A549 (cell line): ENCODE measurements around the gene INO80C. TPM values are rescaled to one million over a fixed set of nuclear protein-coding genes. Genes with fewer than 3 reads are reported as not detected.
A peak's percentile ranks its signal among the peaks of the same experiment; 100 is the strongest.

Experiments used
- ATAC-seq, 2 experiments: fragments of 200-7000 bp in 1 of 2; fragments of >200 bp in 1 of 2; cut with Nextera tagmentation in 1 of 2; cut with Tn5 transposase in 1 of 2; 3 replicates each; pipeline versions ENCODE4 v1.8.0 to v1.9.1; 2018 to 2020; ENCODE audit warnings: mild to moderate bottlenecking in 1 of 2, moderate library complexity in 1 of 2
- CTCF ChIA-PET: fragments of 300-600 bp; sonication (Branson Sonifier 250); formaldehyde crosslinking; extraction: SDS; loops from one replicate; lab custom pipeline; 2021; ENCODE audit warnings: antibody characterized with exemption, inconsistent platforms; lab: Yijun Ruan, JAX
- POLR2A ChIA-PET: fragments of 350-600 bp; formaldehyde crosslinking; extraction: SDS; loops from one replicate; lab custom pipeline; 2021; ENCODE audit warnings: antibody characterized with exemption, inconsistent platforms; lab: Yijun Ruan, JAX
- DNase-seq, 2 experiments: peaks; one replicate each; pipeline versions ENCODE4 v3.0.0 to v3.0.0-alpha.2; 2011 to 2016; ENCODE audit warnings: low read depth in 1 of 2, low spot score in 1 of 2
- FAIRE-seq: peaks from 2 replicates; lab custom pipeline; 2011; peaks lifted over from hg19 to GRCh38; lab: Jason Lieb, UNC
- H3K27ac ChIP-seq, 2 experiments: fragments of >200 bp; sonication (Bioruptor Twin); formaldehyde crosslinking; 3 replicates each; pipeline ENCODE4 v1.5.1; 2016 to 2017
- H3K4me1 ChIP-seq: fragments of >200 bp; sonication (Bioruptor Twin); formaldehyde crosslinking; 3 replicates; pipeline ENCODE4 v1.6.1; 2016
- H3K4me2 ChIP-seq: fragments of >200 bp; sonication (Bioruptor Twin); formaldehyde crosslinking; 3 replicates; pipeline ENCODE4 v1.6.1; 2016
- H3K4me3 ChIP-seq: fragments of >200 bp; sonication (Bioruptor Twin); formaldehyde crosslinking; 3 replicates; pipeline ENCODE4 v1.5.1; 2016
- H3K9me3 ChIP-seq: fragments of >200 bp; sonication (Bioruptor Twin); formaldehyde crosslinking; 3 replicates; pipeline ENCODE4 v1.6.1; 2016
- ATOH8 ChIP-seq: fragments of 250-450 bp; sonication (Bioruptor Pico); IDR thresholded peaks from 2 replicates; pipeline ENCODE4 v1.5.0; 2020; ENCODE audit warnings: low read depth, mild to moderate bottlenecking, moderate library complexity
- BCL3 ChIP-seq: fragments of >200 bp; sonication (Bioruptor Twin); formaldehyde crosslinking; IDR thresholded peaks from 3 replicates; pipeline ENCODE4 v1.6.1; 2016
- CBX2 ChIP-seq: fragments of 200-600 bp; sonication (generic); IDR thresholded peaks from 2 replicates; pipeline ENCODE4 v1.6.1; 2016; ENCODE audit warnings: low read depth, mild to moderate bottlenecking, borderline replicate concordance
- CEBPB ChIP-seq, 2 experiments: fragments of >200 bp in 1 of 2; sonication (Bioruptor Twin) in 1 of 2; formaldehyde crosslinking in 1 of 2; IDR thresholded peaks; 2 replicates each; pipeline ENCODE4 v1.6.1; 2012 to 2016
- CHD2 ChIP-seq: fragments of 150-350 bp; IDR thresholded peaks from 2 replicates; pipeline ENCODE4 v1.6.1; 2014; ENCODE audit warnings: low read length; ENCODE audit not compliant: partially characterized antibody
- CHD4 ChIP-seq: fragments of 200-600 bp; sonication (generic); IDR thresholded peaks from 2 replicates; pipeline ENCODE4 v1.6.1; 2016; ENCODE audit warnings: antibody characterized with exemption, mild to moderate bottlenecking, borderline replicate concordance
- CTCF ChIP-seq: fragments of >200 bp; sonication (Bioruptor Twin); formaldehyde crosslinking; IDR thresholded peaks from 3 replicates; pipeline ENCODE4 v1.5.1; 2016
- E2F6 ChIP-seq: IDR thresholded peaks from 2 replicates; pipeline ENCODE4 v1.6.1; 2012; ENCODE audit warnings: low read depth, borderline replicate concordance
- EP300 ChIP-seq, 2 experiments: fragments of >200 bp; sonication (Bioruptor Twin); formaldehyde crosslinking; IDR thresholded peaks; 2 replicates in 1 of 2; 3 replicates in 1 of 2; pipeline ENCODE4 v1.6.1; 2016 to 2017
- GATA3 ChIP-seq: IDR thresholded peaks from 2 replicates; pipeline ENCODE4 v1.6.1; 2012; ENCODE audit warnings: borderline replicate concordance
- HOXB13 ChIP-seq: fragments of 250-450 bp; sonication (Bioruptor Pico); IDR thresholded peaks from 2 replicates; pipeline ENCODE4 v1.5.0; 2020; ENCODE audit warnings: low read depth, mild to moderate bottlenecking, moderate library complexity
- HOXB5 ChIP-seq: fragments of 250-450 bp; sonication (Bioruptor Pico); IDR thresholded peaks from 2 replicates; pipeline ENCODE4 v1.5.0; 2020; ENCODE audit warnings: mild to moderate bottlenecking, moderate library complexity
- MAX ChIP-seq: IDR thresholded peaks from 2 replicates; pipeline ENCODE4 v1.6.1; 2012
- NPAS2 ChIP-seq: fragments of 250-450 bp; sonication (Bioruptor Pico); IDR thresholded peaks from 2 replicates; pipeline ENCODE4 v1.8.0; 2022; ENCODE audit warnings: mild to moderate bottlenecking, moderate library complexity, borderline replicate concordance
- PBX3 ChIP-seq: IDR thresholded peaks from 2 replicates; pipeline ENCODE4 v1.6.1; 2012
- POLR2A ChIP-seq: IDR thresholded peaks from 2 replicates; pipeline ENCODE4 v1.6.1; 2012; ENCODE audit warnings: mild to moderate bottlenecking, low read length
- RCOR1 ChIP-seq: fragments of 150-350 bp; IDR thresholded peaks from 2 replicates; pipeline ENCODE4 v1.6.1; 2014; ENCODE audit warnings: antibody characterized with exemption, low read length, low read depth
- ZC3H11A ChIP-seq: fragments of 450-650 bp; IDR thresholded peaks from 2 replicates; pipeline ENCODE4 v1.6.1; 2014; ENCODE audit warnings: antibody characterized with exemption, mild to moderate bottlenecking
- ZSCAN20 ChIP-seq: fragments of 250-450 bp; sonication (Bioruptor Pico); IDR thresholded peaks from 2 replicates; pipeline ENCODE4 v1.8.0; 2022; ENCODE audit warnings: mild to moderate bottlenecking, moderate library complexity
- WGBS: methylation state at CpG from one replicate; pipeline ENCODE4 v1.1.6; 2017; ENCODE audit errors: missing lambda C conversion rate; 5-methylcytosine and 5-hydroxymethylcytosine counted together
- polyA plus RNA-seq, 4 experiments: library from polyadenylated mRNA; depleted of rRNA in 3 of 4; stranded (reverse); fragments of >200 nt; fragmentation: RNase III in 1 of 4; extraction: RNeasy Plus Mini Kit Qiagen cat#74134 plus additional on column Dnase treatment in 1 of 4; gene quantifications; 2 replicates in 3 of 4; 3 replicates in 1 of 4; pipeline ENCODE4 v1.2.3, GENCODE V29; 2011 to 2017

The INO80C gene
- polyA plus RNA-seq, 2 of the 4 experiments (the other 2 are of a cell fraction) = 22.1 to 33.3 TPM

- H3K9me3 ChIP-seq = no peaks in the 10 kb centered on the region
- H3K4me2 ChIP-seq = no peak overlapping the region
- no peak overlapping the region for H3K27ac ChIP-seq
- TF ChIP-seq CTCF (no peak), CHD4 (no peak), E2F6 (no peak), CHD2 (no peak), ZSCAN20 (CRISPR knock-in tag) (no peak), PBX3 (no peak), NPAS2 (CRISPR knock-in tag) (no peak), POLR2A (no peak), HOXB5 (CRISPR knock-in tag) (no peak), ATOH8 (CRISPR knock-in tag) (no peak), CBX2 (no peak), HOXB13 (CRISPR knock-in tag) (no peak), BCL3 (no peak), RCOR1 (no peak), ZC3H11A (no peak), EP300 (IDR thresholded peaks at IDR 0.05) (no peak), GATA3 (no peak), MAX (no peak)
- FAIRE-seq (no peak), DNase-seq (no peak), ATAC-seq (no peak)
- CTCF ChIA-PET = no interaction called here
- WGBS = 83% methylated on average over 4 of the region's 4 CpGs
- H3K4me1 ChIP-seq = peaks cover 9% of the 10 kb centered on the region
- POLR2A ChIA-PET = no interaction called here
- H3K4me3 ChIP-seq = no peak overlapping the region
Observed at GRCh38 chr18:35528749-35529274, 31.1 kb upstream of the INO80C start.

- no peaks in the 10 kb centered on the region for H3K9me3 ChIP-seq
- CTCF ChIA-PET = interaction anchor here (1.1 kb wide), 1 partner anchor 20 kb away, joined by 3 read pairs; no protein-coding TSS in a partner anchor
- ATAC-seq (no peak), DNase-seq (no peak), FAIRE-seq (no peak)
- H3K27ac ChIP-seq = peak overlapping the region; percentile 27 to 54; a peak in 3 of 6 replicates
- TF ChIP-seq MAX = no peak
- peak in 1 of 2 experiments; percentile 36; a peak in 1 of 4 replicates for TF ChIP-seq CEBPB (IDR thresholded peaks at IDR 0.05)
- no peak overlapping the region for H3K4me3 ChIP-seq
- 7% methylated on average over 2 of the region's 5 CpGs for WGBS
- peak overlapping the region; percentile 45 for H3K4me2 ChIP-seq
- POLR2A ChIA-PET = no interaction called here
- H3K4me1 ChIP-seq = peaks cover 9% of the 10 kb centered on the region
Observed at GRCh38 chr18:35526495-35527059, 28.8 kb upstream of the INO80C start.
